Stomach (tissue), 9 donors: Measurements from ENCODE around the gene BRPF1. TPM values are rescaled to one million over a fixed set of nuclear protein-coding genes. Genes with fewer than 3 reads are reported as not detected.

Source experiments
- DNase-seq, 2 donors: peaks; one replicate each; pipeline versions ENCODE4 v3.0.0 to v3.0.0-alpha.2; 2013 to 2019
- H3K27ac ChIP-seq, 5 donors: fragments of 200-600 bp in 4 of 5; sonication (generic) in 4 of 5; one replicate each; pipeline ENCODE4 v1.5.1; 2013 to 2019; ENCODE audit warnings: mild to moderate bottlenecking in 1 of 5, moderate library complexity in 1 of 5
- H3K27me3 ChIP-seq, 3 donors: fragments of 200-600 bp; sonication (generic); one replicate each; pipeline ENCODE4 v1.5.1; 2017 to 2019; ENCODE audit warnings: mixed run types in 1 of 3
- H3K36me3 ChIP-seq, 4 donors: fragments of 200-600 bp; sonication (generic); 1 replicate in 3 of 4; 2 replicates in 1 of 4; pipeline ENCODE4 v1.5.1; 2016 to 2019
- H3K4me1 ChIP-seq, 4 donors: fragments of 200-600 bp; sonication (generic); one replicate each; pipeline ENCODE4 v1.5.1; 2016 to 2019
- H3K4me3 ChIP-seq, 4 donors: fragments of 200-600 bp; sonication (generic) in 3 of 4; one replicate each; pipeline ENCODE4 v1.5.1; 2016 to 2019; ENCODE audit warnings: mild to moderate bottlenecking in 1 of 4
- H3K9me3 ChIP-seq, 4 donors: fragments of 200-600 bp; sonication (generic); one replicate each; pipeline ENCODE4 v1.5.1; 2016 to 2019
- CTCF ChIP-seq, 7 experiments: fragments of 450-650 bp in 4 of 7; fragments of 200-600 bp in 3 of 7; sonication (generic) in 3 of 7; IDR thresholded peaks; one replicate each; pipeline ENCODE4 v1.5.1; 2016 to 2019; ENCODE audit warnings: antibody characterized with exemption in 7 of 7, control low read depth in 2 of 7, mild to moderate bottlenecking in 1 of 7
- EP300 ChIP-seq: sonication (generic); formaldehyde crosslinking; IDR thresholded peaks from one replicate; pipeline ENCODE4 v1.6.1; 2017; ENCODE audit warnings: antibody characterized with exemption
- POLR2A ChIP-seq, 4 donors: fragments of 450-650 bp; IDR thresholded peaks; one replicate each; pipeline ENCODE4 v1.6.1; 2016; ENCODE audit warnings: antibody characterized with exemption in 4 of 4, control low read depth in 2 of 4, mild to moderate bottlenecking in 1 of 4, moderate library complexity in 1 of 4
- POLR2AphosphoS5 ChIP-seq, 3 donors: sonication (generic); formaldehyde crosslinking; IDR thresholded peaks; one replicate each; pipeline ENCODE4 v1.6.1; 2016; ENCODE audit warnings: antibody characterized with exemption in 3 of 3
- WGBS, 5 donors: extraction: QIAGEN DNeasy Blood & Tissue Kit in 3 of 5; methylation state at CpG; one replicate each; pipeline versions ENCODE4 v1.1.5 to v1.1.7; 2013 to 2018; 5-methylcytosine and 5-hydroxymethylcytosine counted together
- intact Hi-C: fragments of 100-400 bp; cut with DNase I; formaldehyde crosslinking; loops from one replicate; pipeline ENCODE4 v1.15.1; 2023; ENCODE audit warnings: low total_unique reads
- polyA plus RNA-seq, 3 donors: library from polyadenylated mRNA; stranded (reverse); fragments of 200-250 nt; gene quantifications; one replicate each; pipeline ENCODE4 v1.2.3, GENCODE V29; 2013
- total RNA-seq, 5 donors: library from RNA; depleted of rRNA; stranded (reverse); fragments of >200 nt; gene quantifications; one replicate each; pipeline versions ENCODE4 v1.1.0 to v1.2.3, GENCODE V29; 2014 to 2016
- donor health status: healthy with polysubstance abuse.
- donor health status: Bipolar disorder and iron deficiency.
- donor health status: healthy.

Gene BRPF1
- total and polyA plus RNA-seq, 8 donors, result 4.1 to 53.6 (median 11.1) TPM

- H3K4me3 ChIP-seq, result no peak overlapping the region
- H3K36me3 ChIP-seq, result peaks cover 62 to 100% (median 99%) of the 10 kb centered on the region in 4 donors
- DNase-seq, result no peak
- intact Hi-C loops, result no loop called here
- peaks cover 0 to 15% (median 0%) of the 10 kb centered on the region in 4 donors for H3K4me1 ChIP-seq
- WGBS, 5 donors, result 95 to 98% (median 97%) methylated on average over 4 of the region's 4 CpGs
- no peak overlapping the region for H3K27ac ChIP-seq
- TF ChIP-seq POLR2A (IDR thresholded peaks at IDR 0.05) (no peak), POLR2AphosphoS5 (IDR thresholded peaks at IDR 0.05) (no peak), CTCF (IDR thresholded peaks at IDR 0.05) (no peak), EP300 (no peak)
- H3K27me3 ChIP-seq, result no peaks in the 10 kb centered on the region
- H3K9me3 ChIP-seq, result no peaks in the 10 kb centered on the region
Measured at GRCh38 chr3:9784965-9785364, 53.4 kb downstream of the BRPF1 start.

- TF ChIP-seq EP300, result no peak
- no peak overlapping the region for H3K27ac ChIP-seq
- no peaks in the 10 kb centered on the region for H3K9me3 ChIP-seq
- WGBS, 5 donors, result 58 to 76% (median 66%) methylated on average over 7 of the region's 7 CpGs
- no peaks in the 10 kb centered on the region for H3K27me3 ChIP-seq
- H3K4me1 ChIP-seq, result peaks cover 0 to 14% (median 4%) of the 10 kb centered on the region in 4 donors
- H3K36me3 ChIP-seq, result peaks cover 57 to 100% (median 99%) of the 10 kb centered on the region in 4 donors
- no peak for DNase-seq
- intact Hi-C loops, result no loop called here
- no peak overlapping the region for H3K4me3 ChIP-seq
Measured at GRCh38 chr3:9785602-9786001, 54.1 kb downstream of the BRPF1 start.

- intact Hi-C loops, result no loop called here
- H3K36me3 ChIP-seq, result peaks cover 50 to 97% (median 95%) of the 10 kb centered on the region in 4 donors
Measured at GRCh38 chr3:9786209-9786739, 54.7 kb downstream of the BRPF1 start.

GRCh38 chr3:9786825-9787669 is 55.5 kb downstream of the BRPF1 start:
- 88 to 94% (median 92%) methylated on average over 13 of the region's 13 CpGs for WGBS, 5 donors
- no peak overlapping the region for H3K27ac ChIP-seq
- TF ChIP-seq EP300, result no peak
- peak in 1 of 7 experiments; percentile 14 for TF ChIP-seq CTCF (IDR thresholded peaks at IDR 0.05)
- no peaks in the 10 kb centered on the region for H3K27me3 ChIP-seq
- DNase-seq, result no peak
- intact Hi-C loops, result no loop called here
- H3K4me1 ChIP-seq, result peaks cover 8 to 20% (median 17%) of the 10 kb centered on the region in 4 donors
- no peaks in the 10 kb centered on the region for H3K9me3 ChIP-seq
- H3K36me3 ChIP-seq, result peaks cover 45 to 89% (median 87%) of the 10 kb centered on the region in 4 donors
- no peak overlapping the region for H3K4me3 ChIP-seq

More at GRCh38 chr3:9786209-9786739, 54.7 kb downstream of the BRPF1 start:
- peaks cover 3 to 14% (median 10%) of the 10 kb centered on the region in 4 donors for H3K4me1 ChIP-seq
- no peak overlapping the region for H3K4me3 ChIP-seq
- no peak for TF ChIP-seq POLR2A (IDR thresholded peaks at IDR 0.05)
- TF ChIP-seq EP300, result no peak
- TF ChIP-seq CTCF (IDR thresholded peaks at IDR 0.05), result no peak
- TF ChIP-seq POLR2AphosphoS5 (IDR thresholded peaks at IDR 0.05), result no peak
- no peak overlapping the region for H3K27ac ChIP-seq
- H3K9me3 ChIP-seq, result no peaks in the 10 kb centered on the region
- 87 to 95% (median 91%) methylated on average over 5 to 7 of the region's 7 CpGs for WGBS, 5 donors
- H3K27me3 ChIP-seq, result no peaks in the 10 kb centered on the region
- no peak for DNase-seq
